GM21381 (cell line): ENCODE measurements around the gene TUBB2B.

Experiments used
- ATAC-seq: cut with Tn5 transposase; IDR thresholded peaks from one replicate; pipeline ENCODE4 v1.9.1; 2021; ENCODE audit warnings: mild to moderate bottlenecking, moderate library complexity; ENCODE audit not compliant: unreplicated experiment

TUBB2B gene

DNA sequence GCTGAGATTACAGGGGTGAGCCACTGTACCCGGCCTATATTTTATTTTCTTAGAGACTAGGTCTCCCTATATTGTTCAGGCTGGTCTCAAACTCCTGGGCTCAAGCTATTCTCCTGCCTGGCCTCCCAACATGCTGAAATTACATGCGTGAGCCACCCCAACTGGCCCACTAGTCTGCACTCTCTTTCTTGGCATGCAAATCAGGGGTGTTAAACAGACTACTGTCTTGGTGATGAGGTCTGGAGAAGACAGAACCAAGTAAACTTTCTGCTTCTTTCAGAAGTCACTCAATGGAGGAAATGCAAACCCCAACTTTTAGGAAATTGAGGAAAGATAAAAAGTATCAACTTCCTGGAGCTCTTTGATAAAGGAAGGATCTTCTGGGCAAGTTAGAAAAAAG, 8.0 kb upstream of the TUBB2B start:
- no peak for ATAC-seq

DNA sequence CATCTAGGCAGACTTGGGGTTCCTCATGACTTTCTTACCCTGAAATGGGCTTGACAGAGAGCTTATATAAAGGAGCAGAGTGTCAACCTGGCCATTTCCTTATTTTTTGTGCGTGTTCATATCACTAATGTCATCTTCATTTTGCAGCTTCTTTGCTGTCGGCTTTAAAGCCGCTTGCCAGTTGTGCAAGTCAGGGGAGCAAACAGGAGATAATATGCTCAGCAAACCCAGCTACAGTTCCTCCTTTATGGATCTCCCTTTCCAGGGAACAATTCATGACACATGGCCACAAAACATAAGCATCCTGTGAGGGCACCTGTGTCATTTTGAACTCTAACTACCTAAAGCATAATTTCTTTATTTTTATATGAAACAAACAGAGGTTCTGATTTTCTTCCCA, 6.5 kb upstream of the TUBB2B start:
- no peak for ATAC-seq

DNA sequence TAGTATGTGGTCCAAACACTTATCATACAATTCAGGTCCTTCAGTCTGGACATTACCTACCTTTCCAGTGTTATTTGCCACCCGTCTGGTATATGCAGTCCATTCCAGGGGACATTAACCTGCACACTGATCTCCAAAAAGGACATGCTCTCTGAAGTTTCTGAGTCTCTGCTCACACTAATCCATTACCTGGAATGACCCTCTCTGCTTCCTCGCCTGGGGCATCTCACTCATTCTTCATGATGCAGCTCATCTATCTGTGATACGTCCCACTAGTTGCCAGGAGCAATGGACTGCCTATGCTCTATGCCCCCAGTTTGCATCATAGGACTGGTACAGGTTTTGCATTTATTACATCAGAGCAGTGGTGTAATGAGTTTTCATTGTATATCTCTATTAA, 5.9 kb upstream of the TUBB2B start:
- no peak for ATAC-seq

DNA sequence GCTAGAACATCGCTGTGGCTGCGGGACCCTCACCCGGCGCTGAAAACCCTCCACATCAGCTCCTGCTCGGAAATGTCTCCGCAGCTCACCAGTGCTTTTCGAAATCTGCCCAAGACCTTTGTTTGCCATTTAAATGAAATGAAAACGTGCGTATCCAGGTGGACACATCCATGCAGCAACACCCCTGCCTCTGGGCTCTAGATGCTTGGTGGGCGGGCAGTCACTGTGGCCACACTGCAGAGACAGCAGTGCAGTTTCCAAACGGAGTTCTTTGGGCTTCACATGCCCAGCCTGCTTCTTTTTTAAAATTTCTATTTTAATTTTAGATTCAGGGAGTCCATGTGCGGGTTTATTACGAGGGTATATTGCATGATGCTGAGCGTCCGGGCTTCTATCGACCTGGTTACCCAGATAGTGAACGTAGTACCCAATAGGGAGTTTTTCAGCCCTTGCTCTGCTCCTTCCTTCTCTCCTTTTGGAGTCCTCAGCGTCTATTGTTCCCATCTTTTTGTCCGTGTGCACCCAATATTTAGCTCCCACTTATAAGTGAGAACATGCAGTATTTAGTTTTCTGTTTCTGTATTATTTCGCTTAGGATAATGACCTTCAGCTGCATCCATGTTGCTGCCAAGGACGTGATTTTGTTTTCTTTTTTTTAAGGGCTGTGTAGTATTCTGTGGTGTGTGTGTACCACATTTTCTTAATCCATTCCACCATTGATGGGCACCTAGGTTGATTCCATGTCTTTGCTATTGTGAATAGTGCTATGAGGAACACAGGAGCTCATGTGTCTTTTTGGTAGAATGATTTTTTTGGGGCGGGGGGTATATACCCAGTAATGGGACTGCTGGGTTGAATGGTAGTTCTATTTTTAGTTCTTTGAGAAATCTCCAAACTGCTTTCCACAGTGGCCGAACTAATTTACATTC, 4.8 kb upstream of the TUBB2B start:
- ATAC-seq = no peak

DNA sequence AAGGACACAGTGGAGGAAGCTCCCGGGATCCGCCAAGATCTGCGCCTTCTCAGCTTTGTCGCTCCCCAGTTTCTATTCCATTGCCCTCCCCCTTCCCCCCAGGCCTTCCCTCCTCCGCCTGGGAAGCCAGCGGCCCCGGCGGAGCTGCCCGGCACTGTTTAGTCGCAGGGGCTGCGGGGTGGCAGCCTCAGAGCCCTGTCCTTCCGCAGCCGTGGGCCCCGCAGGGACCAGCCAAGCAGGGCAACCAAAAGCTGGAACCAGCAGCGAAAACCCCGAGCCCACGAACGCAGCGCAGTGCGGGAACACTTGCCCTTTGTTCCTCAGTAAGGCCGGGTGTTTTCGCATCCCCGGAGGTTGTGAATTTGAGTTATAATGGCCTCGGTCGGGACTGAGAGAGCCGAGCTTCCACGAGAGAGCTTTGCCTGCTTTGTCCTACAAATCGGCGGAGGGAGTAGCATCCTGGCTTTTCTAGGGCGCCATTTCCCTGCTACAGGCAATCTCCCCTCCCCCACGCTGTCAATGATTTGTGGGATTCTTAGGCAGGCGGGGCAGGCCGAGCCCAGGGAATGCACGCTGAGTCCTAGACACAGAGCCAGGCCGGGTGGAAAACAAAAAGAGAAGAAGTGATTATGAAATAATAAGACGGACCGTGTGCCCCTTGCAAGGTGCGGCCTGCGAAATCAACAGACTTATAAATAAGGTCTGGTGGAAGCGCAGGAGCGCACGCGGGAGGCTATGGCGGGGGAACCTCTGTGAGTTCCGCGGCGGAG, 4.0 kb upstream of the TUBB2B start:
- ATAC-seq = no peak

DNA sequence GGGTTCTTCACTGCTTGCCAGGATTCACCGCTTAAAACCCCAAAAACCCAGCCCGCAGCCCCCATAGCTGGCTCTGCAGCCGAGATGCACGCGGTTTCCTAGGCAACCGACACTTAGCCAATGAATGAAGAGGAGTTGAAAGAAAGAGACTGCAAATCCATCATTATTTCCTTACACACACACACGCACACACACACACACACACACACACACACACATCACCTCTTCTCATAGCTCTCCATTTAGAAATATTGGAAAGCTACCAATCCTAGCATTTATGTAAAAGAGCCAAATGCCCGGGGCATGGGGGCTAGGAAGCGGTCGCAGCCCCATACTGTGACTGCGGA, 3.4 kb upstream of the TUBB2B start:
- no peak for ATAC-seq

DNA sequence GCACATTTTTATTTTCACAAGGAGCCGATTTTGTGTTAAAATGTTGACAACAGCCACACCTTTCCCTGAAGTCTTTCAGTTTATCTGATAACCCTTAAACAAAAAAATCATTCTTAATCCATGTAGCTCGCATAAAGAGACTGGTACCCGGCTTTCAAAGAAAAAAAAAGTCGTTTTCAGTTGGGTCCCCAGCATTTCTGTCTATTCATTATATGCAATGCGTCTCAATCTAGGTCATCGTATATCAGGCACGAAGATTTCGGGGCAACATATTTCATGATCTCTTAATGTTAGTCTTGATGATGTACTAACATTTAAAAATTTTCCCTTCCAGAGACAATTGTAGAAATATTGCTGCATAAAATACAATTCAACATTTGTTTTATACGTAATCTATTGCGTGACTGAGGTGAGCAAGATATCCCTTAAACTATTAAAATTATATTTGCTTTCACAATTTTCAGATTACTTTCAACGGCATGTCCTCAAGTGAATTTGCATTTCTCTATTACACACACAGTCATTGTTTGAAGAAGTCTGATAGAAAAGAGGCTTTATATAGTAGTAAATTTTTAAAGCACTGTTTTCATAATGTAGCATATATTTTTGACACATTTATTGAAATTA, 2.9 kb upstream of the TUBB2B start:
- ATAC-seq = no peak

DNA sequence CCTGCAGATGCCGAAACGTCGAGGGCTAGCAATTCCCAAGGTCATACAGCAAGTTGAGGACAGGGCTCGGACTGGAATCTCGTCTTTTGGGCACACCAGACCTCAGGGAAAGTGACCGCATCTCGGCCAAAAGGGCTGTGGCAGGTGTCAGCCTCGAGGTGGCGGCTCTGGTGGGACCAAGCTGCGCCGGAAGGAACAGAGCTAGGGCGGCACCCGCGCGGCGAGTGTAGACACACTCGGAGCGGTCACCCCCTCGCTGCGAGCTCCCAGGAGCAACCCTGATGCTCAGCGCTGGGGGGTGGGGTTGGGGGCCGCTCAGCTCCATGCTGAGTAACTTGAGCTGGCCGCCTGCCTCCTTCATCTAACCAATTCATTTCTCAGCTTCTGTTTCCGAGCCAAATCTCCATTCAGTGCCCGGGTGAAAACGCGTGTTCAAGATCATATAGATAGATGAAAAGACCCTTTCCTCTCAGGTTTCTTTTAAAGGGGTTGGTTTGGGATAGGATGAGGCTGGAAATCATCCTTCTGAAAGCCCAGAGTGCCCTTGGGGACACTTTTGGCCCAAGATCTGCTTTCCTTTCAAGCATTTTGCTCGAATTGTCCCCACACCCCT, 2.2 kb upstream of the TUBB2B start:
- no peak for ATAC-seq

DNA sequence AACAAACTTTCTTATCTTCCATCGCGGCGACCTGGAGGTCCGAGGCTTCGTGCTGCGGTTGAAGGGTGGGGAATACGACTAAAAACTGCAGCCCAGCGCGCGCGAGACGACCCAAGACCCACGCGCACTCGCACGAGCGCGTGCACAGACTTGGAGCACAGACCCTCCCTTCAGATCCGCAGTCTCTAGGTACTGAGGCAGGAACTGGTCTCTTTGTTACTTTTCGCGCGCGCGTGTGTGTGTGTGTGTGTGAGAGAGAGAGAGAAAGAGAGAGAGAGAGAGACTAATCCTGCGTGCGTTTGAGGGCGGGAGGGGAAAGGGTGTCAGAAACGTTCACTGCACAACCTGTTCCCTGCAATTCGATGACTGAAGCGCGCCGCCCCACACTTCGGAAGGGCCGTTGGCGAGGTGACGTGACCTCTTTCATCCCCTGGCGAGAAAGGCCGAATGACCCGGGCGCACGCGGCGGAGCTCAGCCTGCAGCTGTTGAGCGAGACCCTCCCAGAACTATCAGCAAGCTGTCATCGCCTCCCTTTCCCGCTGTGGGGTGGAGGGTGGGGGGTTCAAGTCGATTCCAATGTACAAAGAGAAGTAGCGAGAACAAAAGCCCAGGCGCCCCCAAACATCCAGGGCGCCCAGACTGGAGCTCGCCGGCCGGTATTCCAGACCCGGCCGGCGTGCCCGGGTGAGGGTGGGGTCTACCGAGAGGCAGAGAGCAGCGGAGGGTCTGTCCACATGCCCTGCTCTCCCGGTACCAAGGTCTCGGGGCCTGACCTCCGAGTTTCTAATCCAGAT, 1.5 kb upstream of the TUBB2B start:
- no peak for ATAC-seq

DNA sequence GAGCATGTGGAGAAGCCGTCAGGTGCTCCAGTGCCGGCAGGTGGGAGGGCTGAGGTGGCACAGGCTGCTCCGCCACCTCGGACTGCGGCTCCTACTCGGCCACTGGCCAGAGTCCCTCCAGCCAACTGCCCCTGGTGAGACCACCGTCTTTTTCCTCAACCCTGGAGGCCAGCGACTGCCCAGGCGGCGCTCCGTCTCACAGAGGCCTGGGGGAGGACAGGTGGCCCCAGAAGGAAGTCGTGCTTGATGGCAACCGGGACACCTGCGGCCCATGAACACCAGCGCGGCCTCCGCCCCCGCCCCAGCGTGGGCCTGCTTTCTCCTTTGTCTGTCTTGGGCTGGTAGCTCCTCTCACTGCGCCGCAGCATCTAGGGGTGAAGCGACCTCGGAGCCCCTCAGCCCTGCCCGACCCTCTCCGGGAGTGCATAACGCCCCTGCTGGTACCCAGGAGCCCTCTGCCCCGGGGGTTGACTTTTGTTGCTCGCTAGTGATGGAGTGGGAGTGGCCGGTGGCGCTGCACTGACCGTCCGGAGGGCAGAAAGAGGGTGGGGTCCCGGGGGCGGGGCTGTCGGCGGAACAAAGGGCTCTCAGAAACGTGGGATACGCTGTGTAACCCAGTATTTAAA, 706 bp upstream of the TUBB2B start:
- no peak for ATAC-seq

DNA sequence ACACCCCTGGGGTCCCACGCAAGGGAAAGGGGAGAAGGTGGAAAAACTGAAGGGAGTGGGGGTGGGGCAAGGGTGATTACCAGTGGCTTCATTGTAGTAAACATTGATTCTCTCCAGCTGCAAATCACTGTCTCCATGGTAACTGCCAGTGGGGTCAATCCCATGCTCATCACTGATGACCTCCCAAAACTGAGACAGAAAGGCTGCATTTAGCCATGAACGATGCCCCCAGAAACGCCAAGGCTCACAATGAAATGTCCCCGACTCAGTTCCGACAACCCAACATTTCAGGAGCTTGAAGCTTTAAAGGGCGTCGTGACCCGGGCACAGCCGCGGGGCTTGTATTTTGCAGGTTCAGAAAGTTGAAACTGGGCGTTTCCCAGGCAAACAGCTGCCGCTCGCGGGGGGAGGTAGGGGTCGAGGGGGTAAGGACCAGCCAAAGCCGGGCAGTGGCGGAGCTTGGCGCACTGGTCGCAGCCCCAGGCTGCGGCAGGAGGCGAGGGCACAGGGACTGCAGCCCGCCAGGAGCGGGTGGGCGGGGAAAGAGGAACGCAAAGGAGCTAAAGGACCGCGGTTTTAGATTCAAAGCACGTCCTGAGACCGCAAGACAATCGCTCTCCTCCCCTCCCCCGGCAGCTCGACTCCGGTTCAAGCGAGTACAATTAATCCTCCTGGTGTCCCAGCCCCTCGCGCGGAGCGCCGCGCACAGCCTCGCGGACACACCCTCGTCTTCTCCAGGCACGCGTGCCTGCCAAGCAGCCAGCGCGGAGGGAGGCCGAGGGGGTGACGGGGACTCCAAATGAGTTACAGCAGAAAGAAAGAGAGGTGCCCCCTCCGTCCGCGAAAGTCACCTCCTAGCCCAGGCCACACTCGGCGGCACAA, 731 bp downstream of the TUBB2B start:
- ATAC-seq = no peak

DNA sequence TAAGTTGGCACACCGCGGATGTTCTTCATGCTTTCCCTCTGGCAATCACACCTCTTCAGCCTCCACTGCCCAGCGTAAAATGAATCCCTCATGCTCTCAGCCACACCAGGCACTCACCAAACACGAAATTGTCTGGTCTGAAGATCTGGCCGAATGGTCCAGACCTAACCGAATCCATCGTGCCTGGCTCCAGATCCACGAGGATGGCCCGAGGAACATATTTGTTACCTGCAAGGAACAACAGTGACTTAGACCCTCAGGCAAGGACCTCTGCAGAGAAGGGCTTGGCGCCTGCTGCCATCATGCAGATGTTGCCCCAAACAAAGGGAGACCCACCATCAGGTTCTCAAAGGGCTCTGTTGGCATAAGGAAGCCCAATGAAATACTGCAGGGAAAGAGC, 1.4 kb downstream of the TUBB2B start:
- ATAC-seq = no peak

DNA sequence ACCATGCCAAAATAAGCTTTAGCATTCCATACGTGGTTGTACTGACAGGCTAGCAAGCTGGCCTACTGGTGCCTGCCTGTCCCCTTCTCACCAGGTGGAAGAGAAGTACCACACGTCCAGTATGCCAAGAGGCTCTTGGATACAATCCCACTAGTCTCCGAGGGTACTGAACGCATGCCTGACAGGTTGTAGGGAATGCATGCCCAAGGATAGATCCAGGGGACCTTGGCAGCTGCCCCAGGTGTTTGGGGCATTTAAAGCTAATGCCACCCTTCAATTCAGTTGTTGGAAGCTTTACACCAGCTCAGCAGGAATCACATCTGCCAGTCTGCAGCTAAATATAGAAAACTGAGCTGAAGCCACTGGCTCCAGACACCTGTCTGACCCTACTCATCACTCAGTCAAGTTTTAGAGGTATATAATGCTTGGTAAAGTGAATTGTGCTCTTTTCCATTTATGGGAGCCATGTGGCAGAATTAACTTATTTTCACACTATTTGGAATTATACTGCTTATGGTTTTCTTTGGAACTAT, 4.9 kb downstream of the TUBB2B start:
- ATAC-seq = no peak

DNA sequence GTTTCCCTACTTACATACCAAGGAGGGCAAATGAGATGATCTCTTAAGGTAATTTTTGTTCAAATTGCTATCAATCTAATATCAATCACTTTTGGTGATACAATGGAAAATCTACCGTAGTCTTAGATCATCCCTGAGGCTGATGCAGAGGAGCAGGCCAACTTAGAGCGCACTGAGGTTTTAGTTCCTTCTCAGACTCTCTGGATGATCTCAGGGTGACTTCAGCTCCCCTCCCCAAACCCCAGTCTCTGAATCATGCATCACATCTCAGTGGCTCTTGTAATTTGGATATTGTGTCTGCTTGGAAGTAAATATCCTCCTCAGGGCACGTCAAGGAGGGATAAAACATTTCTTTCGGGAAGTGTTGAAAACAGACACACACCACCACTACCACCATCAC, 5.9 kb downstream of the TUBB2B start:
- ATAC-seq = no peak

DNA sequence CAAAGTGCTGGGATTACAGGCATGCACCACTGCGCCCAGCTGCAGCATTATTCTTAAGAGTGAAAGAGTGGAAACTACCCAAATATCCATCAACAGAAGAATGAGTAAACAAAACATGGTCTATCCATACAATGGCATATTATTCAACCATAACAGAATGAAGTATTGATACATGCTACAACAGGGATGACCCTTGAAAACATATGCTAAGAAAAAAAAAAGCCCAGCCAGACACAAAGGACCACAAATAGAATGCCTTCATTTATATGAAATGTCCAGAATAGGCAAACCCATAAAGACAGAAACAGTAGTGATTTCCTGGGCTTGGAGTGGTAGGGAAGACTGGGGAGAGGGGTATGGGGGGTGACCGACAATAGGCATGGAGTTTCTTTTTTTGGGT, 7.1 kb downstream of the TUBB2B start:
- ATAC-seq = no peak

DNA sequence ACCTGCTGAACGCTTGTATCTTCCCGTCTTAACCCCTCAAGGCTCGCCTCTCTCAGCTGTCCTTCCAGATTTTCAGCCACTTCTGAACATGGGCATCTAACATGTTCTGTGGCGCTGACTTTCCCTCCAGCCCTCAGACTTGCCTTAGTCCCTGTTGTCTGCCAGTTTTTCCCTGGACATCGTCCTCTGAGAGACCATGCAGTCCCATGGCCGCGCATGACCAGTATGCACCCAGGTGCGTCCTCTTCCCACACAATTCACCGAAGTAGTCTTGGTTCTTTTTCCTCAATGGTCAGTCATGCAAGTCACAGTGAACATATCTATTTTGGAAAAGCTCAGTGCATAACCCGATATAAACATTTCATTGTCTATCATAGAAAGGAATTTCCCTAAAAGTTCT, 9.2 kb downstream of the TUBB2B start:
- no peak for ATAC-seq

DNA sequence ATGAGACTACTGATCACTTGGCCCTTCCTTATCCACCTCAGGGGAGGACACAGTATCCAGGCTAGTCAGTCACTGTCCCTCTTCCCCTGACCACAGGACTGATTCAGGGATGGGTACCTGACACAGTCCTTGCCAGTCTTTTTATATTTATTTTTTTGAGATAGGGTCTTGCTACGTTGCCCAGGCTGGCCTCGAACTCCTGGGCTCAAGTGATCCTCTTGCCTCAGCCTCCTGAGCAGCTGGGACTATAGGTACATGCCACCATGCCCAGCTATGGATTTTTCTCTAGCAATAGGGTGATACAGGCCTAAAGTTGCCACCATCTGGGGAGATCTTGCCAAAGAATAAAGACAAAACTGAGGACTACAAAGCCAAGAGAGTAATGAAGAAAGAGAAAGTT, 10.2 kb downstream of the TUBB2B start:
- ATAC-seq = no peak

DNA sequence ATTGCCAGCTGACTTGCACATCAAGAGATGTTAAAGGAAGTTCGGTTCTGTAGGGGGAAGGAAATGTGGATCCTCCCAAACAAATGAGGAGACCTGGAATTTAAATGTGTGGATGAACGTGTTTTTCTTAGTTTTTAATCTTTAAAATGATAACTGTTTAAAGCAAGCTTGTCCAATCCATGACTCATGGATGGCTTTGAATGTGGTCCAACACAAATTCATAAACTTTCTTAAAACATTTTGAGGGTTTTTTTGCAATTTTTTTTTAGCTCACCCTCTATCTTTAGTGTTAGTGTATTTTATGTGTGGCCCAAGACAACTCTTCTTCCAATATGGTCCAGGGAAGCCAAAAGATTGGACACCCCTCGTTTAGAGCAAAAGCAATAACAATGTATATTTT, 12.6 kb downstream of the TUBB2B start:
- ATAC-seq = no peak

DNA sequence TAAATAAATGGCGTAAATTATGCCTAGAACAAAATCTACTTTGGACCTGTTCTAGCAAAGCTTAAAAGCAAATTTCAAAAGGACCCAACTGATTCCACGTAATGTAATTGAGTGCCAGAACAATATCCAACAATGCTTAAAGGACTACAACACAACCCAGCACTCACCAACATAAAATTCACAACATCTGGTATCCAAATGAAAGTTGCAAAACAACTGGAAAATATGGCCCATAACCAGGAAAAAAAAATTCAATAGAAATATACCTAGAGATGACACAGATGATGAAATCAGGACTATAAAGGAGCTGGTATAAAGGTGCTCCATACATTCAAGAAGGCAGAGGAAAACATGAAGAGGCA, 14.1 kb downstream of the TUBB2B start:
- ATAC-seq = no peak
